Epithelial cell of esophagus (primary cell): ENCODE measurements around the gene EXOC7.
"Not testable (repeated sequence)": the region's sequence is repeated elsewhere in the genome, so short reads cannot be mapped to it uniquely, and the experiment has no call there.

Experiments
- DNase-seq: peaks from one replicate; pipeline ENCODE4 v3.0.0; 2010; ENCODE audit warnings: low read depth
- H3K4me3 ChIP-seq: 2 replicates; pipeline ENCODE4 v1.5.1; 2011; ENCODE audit warnings: mild to moderate bottlenecking, low read length, control low read depth
- TF ChIP-seq, protein P1 (sequence below): IDR thresholded peaks from 2 replicates; pipeline ENCODE4 v1.5.1; 2011; ENCODE audit warnings: low read depth, mild to moderate bottlenecking, low read length, control low read depth, inconsistent platforms; ENCODE audit not compliant: insufficient read depth; ENCODE audit errors: missing control alignments

The EXOC7 gene

DNA sequence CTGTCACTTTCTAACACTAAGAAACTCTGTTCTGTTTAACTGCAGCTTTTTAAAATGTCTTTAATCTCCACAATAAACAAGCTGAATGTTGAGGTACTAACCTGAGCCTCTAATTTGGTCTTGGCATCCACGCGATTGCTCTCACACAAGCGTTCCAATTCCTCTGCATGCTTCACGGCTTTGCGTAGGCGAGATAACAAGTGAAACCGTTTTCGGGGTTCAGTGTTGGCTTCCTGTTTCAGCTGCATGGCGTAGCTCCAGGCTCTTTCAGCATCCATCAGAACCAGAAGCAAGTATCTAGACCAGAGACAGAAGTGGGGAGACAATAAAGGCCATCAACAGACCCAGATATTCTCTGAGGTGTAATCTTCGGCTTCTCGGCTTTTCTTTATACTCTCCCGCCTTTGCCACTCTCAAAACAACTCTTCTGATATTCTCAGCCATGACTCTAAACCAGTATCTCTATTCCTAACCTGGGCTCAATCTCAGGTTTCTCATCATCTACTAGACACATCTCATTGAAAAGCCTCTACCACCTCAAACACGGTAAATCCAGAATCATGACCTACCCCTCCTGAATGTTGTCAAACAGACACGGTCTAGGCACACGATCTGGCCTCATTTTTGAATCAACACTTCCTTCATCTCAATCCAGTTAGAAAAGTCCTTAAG lies 39.6 kb downstream of the EXOC7 start:
- DNase-seq: no peak
- TF ChIP-seq, protein P1, sequence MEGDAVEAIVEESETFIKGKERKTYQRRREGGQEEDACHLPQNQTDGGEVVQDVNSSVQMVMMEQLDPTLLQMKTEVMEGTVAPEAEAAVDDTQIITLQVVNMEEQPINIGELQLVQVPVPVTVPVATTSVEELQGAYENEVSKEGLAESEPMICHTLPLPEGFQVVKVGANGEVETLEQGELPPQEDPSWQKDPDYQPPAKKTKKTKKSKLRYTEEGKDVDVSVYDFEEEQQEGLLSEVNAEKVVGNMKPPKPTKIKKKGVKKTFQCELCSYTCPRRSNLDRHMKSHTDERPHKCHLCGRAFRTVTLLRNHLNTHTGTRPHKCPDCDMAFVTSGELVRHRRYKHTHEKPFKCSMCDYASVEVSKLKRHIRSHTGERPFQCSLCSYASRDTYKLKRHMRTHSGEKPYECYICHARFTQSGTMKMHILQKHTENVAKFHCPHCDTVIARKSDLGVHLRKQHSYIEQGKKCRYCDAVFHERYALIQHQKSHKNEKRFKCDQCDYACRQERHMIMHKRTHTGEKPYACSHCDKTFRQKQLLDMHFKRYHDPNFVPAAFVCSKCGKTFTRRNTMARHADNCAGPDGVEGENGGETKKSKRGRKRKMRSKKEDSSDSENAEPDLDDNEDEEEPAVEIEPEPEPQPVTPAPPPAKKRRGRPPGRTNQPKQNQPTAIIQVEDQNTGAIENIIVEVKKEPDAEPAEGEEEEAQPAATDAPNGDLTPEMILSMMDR: no peak
- no peak overlapping the region for H3K4me3 ChIP-seq

DNA sequence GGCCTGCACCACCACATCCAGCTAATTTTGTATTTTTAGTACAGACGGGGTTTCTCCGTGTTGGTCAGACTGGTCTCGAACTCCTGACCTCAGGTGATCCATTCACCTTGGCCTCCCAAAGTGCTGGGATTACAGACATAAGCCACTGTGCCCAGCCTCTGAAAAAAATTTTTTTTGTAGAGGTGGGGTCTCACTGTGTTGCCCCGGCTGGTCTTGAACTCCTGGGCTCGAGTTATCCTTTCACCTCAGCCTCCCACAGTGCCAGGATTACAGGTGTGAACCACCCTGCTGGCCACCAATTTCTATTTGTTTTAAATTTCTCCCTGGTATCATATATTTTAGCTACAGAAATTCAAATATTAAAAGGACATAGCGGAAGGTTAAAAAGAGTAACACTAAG lies 45.3 kb downstream of the EXOC7 start:
- not testable (repeated sequence) for H3K4me3 ChIP-seq, DNase-seq

GRCh38 chr17:76056882-76057281 lies 46.7 kb downstream of the EXOC7 start:
- H3K4me3 ChIP-seq: no peak overlapping the region
- TF ChIP-seq, protein P1: peak; percentile 46
- DNase-seq: peak; percentile 67

- H3K4me3 ChIP-seq: peak overlapping the region; percentile 31
- TF ChIP-seq, protein P1: no peak
- DNase-seq: peak; percentile 93
These were observed 49.5 kb downstream of the EXOC7 start for GRCh38 chr17:76054112-76054476.

- TF ChIP-seq, protein P1: no peak
- H3K4me3 ChIP-seq: peak overlapping the region; percentile 60
- DNase-seq: peak; percentile 94
These were observed 50.1 kb downstream of the EXOC7 start for GRCh38 chr17:76053246-76054111.

DNA sequence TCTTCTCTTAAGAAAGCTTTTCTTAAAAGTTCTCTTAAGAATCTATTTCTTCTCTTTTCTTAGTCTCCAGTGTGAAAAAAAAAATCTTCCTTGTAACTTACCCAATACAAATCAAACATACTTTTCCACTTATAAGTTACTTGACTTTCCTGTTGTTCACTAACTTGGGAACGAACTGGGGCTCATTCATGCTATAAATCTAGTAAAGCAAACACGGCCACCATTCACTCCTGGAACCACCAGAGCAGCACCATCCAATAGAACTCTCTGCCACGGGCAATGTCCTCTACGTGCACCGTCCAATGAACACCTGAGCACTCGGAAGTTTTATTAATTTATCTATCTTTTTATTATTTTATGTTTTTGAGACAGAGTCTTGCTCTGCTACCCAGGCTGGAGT lies 52.0 kb downstream of the EXOC7 start:
- TF ChIP-seq, protein P1: no peak
- H3K4me3 ChIP-seq: peak overlapping the region; percentile 32
- DNase-seq: no peak

DNA sequence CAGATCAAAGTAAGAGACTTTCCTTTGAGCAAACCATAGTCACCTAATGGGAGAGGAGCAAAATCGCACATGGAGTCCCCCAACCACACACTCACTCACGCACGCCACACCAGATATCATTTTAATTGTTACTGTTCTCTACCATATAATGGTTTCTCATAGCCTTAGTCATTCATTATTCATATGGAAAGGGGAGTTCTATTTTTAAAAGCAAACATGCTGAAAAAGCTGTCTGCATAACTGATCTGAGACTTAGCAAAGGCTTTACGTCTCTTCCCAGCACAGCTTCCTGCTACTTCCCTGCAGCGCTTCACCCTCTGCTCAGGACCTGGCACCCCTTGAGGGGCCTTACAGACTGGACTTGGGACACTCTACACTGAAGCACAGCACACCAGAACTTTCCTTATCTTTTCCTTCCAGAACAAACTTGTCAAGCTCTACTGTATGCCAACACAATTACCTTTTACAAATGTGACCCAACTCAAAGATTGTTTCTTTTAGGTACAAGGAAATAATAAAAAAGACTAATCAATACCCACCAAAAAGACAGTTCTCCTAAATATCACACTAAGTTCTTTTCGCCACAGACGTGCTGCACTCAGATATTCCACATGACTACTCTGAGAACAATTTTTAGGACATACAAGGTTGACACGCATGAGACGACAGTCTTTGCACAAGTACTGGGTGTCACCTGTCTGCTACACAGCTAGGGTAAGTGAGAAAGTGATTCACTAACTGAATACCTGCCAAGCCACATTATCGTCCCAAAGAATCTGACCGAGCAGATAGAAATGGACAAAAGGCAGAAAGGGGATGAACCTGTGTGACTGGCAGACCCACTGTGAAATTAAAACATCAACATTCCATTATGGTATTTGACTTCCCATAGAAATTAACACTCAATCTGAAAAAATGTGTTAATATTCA lies 52.8 kb downstream of the EXOC7 start:
- DNase-seq: peak; percentile 78
- TF ChIP-seq, protein P1: no peak
- peak overlapping the region; percentile 32 for H3K4me3 ChIP-seq
